Erythroblast (primary cell): ENCODE data around the gene DSE.

Source experiments
- GATA1 ChIP-seq: IDR thresholded peaks from 2 replicates; pipeline ENCODE4 v1.6.1; 2011; ENCODE audit warnings: low read depth, mild to moderate bottlenecking, control low read depth, low read length, moderate library complexity
- POLR2A ChIP-seq: IDR thresholded peaks from 2 replicates; pipeline ENCODE4 v1.6.1; 2011; ENCODE audit warnings: mild to moderate bottlenecking, low read length

DNA sequence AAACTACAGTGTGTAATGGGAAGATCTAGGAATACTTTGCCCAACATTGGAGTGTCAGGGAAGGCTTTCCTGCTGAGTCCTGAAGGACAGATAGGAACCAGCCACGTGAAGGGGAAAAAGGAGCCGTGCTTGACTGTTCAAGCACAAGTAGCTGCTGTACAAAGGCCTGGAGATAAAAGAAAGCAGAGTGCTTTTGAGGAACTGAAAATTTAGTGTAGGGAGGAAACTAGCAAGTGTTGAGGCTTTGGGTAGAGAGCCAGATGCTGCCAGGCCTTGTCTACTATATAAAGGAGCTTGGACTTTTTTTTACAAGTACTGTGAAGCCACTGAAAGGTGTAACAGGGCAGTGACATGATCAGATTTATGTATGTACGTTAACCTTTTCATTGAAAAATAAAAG is 39.0 kb downstream of the DSE start:
- no peak for TF ChIP-seq POLR2A
- no peak for TF ChIP-seq GATA1
